ENCODE data around the gene KIT.

KIT gene

DNA sequence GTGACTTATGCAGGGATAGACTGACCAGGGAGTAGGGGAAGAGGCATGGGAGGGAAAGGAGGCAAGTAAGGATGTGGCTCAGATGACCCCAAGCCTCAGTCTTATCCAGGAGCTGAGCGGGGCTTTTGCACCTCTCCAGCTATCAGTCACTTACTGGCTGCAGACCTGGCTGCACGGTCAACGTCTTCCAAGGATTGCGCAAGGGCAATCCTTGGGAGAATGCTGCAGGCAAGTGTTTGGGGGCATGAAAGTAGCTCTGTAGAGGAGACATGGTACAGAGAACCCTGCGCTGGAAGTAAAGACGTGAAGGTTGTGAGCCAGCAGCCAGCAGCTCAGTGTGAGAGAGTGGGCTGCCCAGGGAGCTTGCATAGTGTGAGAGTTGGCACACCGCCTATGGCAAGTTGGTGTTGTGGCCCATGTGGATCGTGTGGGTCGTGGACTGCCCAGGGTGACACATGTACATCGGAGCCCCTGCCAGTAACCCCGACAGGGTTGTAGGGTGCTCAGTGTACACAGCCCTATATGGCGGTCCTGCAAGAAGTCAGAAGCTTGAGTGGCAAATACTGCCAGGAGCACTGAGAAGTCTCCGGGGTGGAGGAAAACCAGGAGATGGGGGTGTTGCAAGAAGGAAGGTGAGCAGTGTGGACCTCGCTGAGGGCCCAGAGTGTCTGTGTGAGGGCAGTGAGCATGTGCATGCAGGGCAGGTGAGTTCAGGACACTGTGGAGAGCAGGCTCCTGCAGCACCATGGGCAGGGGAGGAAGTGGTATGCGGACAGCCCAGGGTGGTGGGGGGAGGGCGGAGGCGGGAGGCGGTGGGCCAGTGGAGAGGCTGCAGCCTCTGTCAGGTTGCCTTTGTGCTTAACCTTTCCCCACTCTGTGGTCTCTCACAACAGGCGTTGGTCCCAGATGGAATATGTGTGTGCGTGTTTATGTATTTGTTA is 50.9 kb downstream of the KIT start:
- DNase-seq = no peak

DNA sequence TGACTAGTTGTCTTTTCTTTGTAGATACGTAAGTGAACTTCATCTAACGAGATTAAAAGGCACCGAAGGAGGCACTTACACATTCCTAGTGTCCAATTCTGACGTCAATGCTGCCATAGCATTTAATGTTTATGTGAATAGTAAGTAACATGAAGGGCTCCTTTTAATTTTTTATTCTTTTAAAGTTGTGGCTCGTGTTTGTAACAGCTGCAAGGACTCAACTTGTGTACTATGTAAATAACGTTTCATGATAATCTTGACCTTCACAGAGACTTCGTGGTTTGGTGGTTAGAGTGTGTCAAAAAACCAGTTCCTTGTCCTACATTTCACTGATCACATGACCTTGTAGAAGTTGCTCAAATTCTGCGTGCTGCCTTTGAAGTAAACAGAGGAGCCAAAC is 51.6 kb downstream of the KIT start:
- no peak for DNase-seq

DNA sequence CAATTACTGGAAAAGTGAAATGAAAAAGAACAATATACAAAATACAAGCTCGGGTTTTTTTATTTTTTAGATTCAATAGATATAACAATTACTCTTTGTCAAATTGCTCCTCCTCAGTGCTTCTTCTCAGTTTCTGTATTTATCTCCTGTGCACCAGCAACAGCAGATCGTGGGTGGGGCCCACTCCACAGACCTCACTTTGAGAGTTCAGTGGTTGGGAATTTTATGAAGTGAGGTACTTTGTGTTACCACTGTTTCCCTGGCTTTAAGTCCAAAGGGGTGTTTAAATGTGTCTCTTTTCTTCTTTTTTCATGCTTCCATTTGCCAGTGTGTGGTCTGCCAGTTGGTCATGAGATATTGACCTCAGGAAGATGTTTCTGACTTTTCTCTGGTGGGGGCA is 54.4 kb downstream of the KIT start:
- no peak for DNase-seq

DNA sequence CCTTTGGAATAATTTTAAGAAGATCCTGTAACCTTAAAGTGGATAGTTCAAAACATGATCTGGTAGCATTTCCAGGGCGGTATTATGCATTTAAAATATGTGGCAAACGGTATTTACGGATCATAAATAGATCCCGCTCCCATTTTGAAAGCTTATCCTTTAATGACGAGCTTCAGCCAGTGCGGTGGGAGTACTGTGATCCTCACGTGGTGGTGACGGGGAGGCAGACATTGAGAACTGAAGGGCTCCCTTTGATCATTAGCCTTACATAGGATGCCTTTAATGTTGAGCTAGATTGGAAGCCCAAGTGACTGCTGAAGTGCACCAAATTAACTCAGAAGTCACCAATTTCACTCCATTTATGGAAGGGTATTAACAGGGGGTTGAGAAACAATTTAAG is 56.9 kb downstream of the KIT start:
- DNase-seq = no peak

DNA sequence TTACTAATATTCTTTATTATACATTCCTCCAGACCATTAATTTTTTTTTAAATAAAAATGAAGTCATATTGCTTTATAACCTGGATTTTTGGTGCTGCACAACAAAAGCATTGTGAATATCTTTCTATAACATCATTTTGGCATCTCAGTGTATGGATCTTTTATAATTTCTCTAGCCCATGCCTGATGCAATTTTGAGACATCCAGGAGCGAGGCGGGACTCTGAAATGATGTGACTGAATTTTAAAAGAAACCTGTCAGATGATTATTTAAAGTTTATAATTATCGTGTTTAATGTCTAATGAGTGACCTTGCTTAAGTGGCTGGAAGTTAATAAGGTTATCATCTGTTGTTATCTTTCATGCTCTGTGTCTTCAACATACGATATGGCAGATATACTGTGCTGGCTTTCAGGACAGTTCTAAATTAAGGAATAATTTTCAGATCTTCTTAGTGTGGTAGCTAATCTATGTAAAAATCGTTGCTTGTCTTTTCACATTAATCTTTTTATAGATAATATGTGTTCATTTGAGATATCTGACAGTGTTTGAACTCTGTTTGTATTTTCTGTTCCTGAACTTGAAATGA is 58.8 kb downstream of the KIT start:
- no peak for DNase-seq

DNA sequence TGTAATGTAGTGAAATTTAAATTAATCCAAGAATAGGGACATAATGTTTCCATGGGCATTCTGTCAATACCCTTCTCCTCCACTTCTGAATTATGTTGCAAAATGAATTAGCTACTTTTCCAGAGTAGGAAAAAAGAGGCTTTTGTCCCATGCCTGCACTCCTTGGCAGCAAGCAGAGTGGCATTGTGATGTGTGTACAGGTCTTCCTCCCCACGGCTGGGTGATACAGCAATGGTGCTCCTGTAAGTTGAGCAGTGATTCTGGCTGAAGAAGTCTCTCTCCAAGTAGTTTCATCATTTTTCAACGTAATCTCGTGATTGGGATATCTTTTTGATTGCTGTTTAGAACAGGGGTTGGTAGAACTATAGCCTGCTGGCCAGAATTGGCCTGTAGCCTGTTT is 59.9 kb downstream of the KIT start:
- DNase-seq = no peak

DNA sequence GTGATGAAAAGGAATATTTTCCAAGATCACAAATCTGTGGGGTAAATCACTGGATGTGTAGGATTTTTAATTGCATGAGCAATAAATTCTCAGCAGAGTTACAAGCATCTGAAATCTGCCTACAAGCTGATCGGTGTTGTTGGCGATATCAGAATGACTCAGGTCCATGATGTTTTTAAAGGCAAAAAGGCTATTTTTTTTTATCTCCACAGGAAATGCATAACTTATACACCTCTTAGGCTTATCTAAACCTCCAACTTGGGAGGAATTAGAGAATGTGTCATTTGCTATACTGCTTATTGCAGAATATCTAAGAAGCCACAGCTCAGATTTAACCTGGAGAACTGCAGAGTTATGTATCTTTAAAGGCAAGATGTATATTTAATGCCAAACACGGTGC is 61.6 kb downstream of the KIT start:
- DNase-seq = no peak

DNA sequence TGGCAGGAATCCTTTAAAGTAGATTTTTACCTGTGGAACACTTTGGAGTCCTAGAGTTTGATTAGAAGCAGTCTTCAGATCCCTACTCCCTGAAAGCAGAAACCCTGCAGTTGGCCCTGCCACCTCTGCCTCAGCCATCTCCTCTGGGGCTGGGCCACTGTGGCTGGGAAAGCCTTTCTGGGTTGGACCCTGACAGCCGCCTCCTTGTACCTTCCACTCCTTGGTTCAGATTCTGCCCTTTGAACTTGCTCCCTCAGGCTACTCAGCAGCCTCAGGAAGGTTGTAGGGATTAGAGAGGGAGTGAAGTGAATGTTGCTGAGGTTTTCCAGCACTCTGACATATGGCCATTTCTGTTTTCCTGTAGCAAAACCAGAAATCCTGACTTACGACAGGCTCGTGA is 65.5 kb downstream of the KIT start:
- no peak for DNase-seq

DNA sequence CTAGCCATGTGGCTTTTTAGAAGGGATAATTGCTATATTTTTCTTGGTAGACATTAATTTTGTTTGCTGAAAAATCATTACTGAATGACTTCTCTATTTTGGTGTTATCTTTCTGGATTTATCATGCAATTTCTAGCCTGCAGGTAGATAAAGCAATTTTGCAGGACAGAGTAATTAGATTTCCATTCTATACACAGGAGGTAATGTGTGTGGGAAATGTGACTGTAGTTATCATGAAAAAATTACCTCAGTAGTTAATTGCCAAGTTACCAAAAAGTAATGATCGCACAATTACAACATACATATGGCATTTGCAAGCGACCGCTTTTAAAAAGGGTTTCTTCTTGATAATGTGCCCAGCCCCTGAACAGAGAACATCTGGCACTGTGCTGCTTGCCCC is 66.1 kb downstream of the KIT start:
- no peak for DNase-seq

DNA sequence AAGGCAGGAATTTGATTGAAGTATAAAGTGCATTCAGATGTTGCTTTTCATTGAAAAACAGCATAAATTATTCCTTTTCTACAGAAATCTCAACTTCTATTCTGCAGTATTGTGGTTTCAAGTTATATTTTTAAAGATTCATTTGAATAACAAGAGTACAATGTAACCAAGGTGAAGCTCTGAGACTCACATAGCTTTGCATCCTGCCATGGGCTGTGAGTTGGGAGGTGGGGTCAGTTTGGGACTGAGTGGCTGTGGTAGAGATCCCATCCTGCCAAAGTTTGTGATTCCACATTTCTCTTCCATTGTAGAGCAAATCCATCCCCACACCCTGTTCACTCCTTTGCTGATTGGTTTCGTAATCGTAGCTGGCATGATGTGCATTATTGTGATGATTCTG is 69.2 kb downstream of the KIT start:
- DNase-seq = no peak

DNA sequence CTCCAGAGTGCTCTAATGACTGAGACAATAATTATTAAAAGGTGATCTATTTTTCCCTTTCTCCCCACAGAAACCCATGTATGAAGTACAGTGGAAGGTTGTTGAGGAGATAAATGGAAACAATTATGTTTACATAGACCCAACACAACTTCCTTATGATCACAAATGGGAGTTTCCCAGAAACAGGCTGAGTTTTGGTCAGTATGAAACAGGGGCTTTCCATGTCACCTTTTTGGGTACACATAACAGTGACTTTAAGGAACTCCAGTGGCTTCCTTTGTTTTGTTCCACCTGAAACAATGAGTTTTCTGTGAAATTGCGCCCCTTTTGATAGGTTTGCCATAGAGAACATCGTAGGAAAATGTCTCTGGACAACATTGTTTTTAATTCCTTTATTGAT is 69.6 kb downstream of the KIT start:
- no peak for DNase-seq

DNA sequence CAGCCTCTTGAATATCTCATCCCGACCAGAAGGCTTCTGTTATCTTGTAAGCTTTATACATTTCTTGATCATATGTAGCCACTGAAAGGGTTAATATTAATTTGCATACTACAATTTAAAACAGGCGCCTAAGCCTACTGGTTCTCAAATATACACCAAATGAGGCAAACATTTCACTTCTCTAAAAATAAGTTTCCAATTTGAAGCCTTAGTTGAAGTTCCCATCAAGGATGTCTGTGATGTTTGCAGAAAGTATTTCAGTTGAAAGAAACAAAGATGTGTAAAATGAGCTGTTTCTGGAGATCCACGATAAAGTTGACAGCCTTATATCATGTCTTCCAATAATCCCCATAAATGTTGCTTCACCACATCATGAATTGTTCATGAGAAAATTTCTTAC is 70.6 kb downstream of the KIT start:
- DNase-seq = no peak

DNA sequence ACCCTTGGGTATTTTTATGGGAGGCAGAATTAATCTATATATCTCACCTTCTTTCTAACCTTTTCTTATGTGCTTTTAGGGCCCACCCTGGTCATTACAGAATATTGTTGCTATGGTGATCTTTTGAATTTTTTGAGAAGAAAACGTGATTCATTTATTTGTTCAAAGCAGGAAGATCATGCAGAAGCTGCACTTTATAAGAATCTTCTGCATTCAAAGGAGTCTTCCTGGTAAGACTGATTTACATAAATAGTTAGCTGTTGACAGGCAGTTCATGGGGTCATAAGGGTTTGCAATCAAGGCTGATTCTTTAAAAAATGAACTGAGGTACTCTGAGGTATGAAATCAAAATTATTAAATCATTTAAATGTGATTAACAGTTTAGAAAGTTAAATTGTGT is 71.5 kb downstream of the KIT start:
- no peak for DNase-seq

DNA sequence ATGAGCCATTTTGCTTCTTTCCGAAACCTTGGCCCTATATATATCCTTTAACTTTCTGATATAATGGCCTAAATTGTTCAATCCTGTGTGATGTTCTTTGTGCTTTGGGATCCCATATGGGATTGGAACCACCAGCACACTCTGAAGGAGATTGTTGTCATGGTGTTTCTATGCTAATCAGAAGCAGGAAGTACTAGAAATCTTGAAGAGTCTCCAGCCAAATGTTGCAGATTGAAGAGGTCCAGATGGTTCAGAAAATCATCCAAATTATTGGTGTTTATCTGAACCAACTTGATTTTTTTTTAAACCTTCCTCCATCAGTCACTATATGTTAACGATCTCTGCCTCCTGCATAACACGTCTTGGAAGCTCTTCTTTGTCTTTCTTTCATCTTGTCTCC is 72.8 kb downstream of the KIT start:
- no peak for DNase-seq

DNA sequence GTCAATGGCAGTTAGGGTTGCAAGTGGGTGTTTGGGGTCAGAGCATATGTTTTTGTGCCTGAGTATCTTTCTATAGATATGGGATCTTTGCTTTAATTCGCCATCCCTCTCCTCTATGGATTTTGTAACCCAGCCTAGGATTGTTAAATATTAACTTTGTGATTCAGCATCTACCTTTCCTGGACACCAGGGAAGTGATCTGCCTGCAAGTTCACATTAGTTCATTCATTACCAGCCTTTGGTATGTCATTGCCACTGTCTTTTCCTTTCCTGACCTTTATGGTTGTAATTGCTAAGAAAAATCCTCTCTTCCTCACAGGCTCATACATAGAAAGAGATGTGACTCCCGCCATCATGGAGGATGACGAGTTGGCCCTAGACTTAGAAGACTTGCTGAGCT is 73.8 kb downstream of the KIT start:
- no peak for DNase-seq

DNA sequence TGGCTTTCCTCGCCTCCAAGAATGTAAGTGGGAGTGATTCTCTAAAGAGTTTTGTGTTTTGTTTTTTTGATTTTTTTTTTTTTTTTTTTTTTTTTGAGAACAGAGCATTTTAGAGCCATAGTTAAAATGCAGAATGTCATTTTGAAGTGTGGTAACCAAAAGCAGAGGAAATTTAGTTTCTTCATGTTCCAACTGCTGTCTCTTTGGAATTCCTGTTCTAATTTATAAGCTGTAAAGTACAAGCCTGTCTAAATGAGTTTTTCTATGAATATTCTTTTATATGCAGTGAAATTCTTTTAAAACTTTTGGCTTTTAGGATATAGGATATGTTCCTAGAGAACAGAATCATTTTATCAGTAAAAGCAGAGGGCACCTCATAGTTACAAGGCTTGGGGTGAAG is 74.2 kb downstream of the KIT start:
- DNase-seq = no peak

DNA sequence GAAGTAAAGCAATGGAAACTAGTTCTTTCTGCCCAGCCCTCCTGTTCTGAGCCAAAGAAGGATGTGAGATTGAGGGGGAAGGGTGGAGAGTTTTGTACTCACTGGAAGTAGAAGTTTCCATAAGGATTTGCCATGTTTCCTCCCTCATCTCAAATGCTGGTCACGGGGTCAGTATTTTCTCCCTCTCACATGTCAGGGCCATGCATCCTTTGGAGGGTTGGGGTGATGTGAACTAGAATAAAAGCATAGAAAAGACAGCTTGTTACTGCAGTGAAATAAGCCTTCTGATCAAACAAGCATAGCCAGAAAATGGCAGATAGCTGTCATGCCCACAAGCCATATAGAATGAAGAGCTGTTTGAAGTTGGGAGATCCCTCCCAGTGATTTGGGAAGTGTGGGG is 79.7 kb downstream of the KIT start:
- DNase-seq = no peak

DNA sequence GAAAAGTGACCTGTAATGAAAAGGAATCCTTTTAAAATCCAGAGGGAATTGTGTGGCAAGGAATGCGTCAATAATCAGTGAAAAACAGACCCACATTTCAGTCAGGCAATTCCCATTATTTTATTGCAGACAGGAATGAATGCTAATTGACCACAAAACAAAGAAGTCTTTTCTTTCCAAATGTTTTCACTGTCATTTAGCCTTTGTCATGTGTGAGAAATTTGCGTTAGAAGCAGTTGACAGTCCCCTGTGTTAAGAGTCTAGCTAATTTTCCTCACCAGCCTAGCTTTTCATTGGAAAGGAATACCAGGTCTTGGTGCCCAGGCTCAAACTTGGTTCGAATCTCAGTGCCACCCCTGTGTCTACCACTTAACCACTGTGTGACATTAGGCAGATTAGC is 83.4 kb downstream of the KIT start:
- no peak for DNase-seq

DNA sequence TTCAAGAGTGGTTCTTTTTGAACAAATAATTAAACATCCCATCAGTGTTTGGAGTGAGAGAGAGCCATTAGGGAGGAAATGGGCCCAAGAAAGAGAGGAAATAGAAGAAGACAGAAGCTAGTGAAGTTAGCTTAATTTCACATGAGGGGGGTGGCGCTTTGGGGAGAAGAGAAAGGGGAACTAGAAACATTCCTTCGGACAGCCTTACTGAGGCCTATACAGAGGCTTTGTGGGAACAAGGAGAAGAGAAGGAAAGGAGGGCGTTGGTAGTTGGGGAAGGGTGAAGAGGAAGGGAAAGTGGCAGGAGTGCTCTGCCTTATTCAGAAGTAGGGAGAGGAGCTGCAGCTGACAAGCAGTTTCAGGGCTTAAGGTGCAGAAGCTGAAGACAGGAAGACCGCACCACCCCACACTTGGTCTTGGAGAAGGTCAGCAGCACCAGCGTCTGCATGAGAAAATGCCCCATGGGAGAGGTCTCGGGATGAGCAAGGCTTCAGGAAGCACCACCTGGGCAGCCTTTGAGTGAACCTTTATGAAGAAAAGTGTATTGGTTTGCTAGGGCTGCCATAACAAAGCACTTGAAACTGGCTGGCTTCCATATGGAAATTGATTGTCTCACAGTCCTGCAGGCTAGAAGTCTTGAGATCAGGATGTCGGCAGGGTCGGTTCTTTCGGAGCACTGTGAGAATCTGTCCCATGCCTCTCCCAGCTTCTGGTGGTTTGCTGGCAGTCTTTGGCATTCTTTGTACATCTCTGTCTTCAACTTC is 85.1 kb downstream of the KIT start:
- DNase-seq = no peak

DNA sequence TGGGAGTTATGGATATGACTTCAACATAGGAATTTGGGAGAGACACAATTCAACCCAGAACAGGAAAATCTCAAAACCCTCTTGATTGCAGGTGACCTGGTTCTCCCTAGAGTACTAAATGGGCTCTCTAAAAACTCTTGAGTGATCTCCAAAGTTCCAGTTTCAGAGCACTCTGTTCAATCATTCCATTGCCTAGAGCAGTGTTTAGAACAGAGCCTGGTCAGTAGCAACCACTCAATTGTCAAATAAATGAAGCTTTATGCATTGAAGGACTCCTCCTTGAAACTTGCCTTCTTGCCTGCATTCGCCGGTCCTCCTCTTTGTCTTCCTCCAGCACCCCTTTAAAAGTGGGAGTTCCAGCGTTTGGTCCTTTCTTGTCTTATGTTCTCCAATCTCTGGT is 85.8 kb downstream of the KIT start:
- DNase-seq = no peak

DNA sequence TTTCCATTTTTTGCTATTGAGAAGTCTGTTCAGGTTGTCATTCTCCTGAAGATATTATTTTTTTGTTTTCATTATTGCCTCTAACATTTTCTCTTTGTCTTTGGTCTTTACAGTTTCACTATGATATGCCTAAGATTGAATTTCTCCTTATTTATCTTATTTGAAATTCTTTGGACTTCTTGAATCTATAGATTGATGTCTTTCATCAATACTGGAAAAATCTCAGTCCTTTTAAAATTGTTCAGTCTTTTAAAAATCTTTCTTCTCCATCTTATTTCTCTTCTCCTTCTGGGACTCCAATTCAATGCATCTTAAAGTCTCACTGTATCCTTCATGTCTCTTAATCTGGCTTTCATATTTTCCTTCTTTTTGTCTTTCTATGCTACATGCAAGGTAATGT is 86.7 kb downstream of the KIT start:
- no peak for DNase-seq

DNA sequence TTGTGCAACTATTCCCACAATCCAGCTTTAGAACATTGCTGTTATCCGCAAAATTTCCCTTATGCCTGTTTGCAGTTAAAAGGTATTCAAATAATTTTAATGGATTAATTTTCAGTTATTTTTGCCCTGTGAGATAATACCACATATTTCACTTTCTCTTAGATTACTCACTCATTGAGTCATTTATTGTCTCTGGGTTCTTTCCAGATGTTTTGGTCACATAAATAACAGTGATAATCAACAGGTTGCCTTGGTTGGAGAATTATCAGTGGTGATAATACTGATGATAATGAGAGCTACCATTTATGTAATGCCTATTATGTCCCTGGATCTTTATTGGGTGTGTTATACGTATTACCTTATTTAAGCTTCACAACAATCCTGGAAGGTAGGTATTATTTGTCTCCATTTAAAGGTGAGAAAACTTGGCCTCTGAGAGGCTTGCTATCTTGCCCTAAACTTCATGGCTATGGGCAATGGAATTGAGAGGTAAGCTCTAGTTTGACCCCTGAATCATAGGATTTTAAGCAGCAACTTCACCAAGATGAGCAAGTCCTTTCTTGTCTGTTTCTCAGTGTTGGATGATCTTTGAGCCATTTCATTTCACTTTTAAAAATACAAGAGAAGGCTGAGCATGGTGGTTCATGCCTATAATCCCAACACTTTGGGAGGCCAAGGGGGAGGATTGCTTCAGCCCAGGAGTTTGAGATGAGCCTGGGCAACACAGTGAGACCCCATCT is 87.4 kb downstream of the KIT start:
- DNase-seq = no peak

DNA sequence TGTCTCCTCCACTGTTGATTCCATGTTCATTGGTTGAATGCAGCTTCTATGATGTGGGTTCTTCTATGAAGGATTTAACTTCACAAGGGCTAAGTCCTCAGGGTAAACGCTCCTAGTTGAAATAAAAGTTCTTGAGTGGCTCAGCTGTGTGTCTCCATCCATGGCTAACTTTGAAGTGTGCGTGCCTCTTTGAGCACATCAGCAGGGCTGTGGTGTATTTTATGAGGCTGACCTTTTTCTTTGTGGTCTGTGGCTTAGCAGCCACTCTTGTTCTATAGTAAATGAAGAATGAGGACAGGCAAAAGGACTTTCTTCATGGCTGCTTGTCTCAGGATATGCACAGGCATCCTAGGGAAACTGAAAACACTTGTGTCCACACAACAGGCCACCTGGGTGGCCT is 88.5 kb downstream of the KIT start:
- DNase-seq = no peak

All from NCI-H2227 treated with DMSO at 0.1 percent for 48 hours (cell line).